Immature natural killer cell (primary cell): ENCODE results near the gene TMEM243. TPM values are rescaled to one million over a fixed set of nuclear protein-coding genes. Genes with fewer than 3 reads are reported as not detected.
A peak's percentile ranks its signal among the peaks of the same experiment; 100 is the strongest.

Experiments used
- DNase-seq, 3 donors: peaks; one replicate each; pipeline ENCODE4 v3.0.0; 2022; ENCODE audit warnings: mixed read lengths in 1 of 3
- H3K27ac Mint-ChIP-seq, 6 donors: one replicate each; pipeline ENCODE4 v1.8.0; 2020; ENCODE audit warnings: mixed read lengths in 6 of 6, mild to moderate bottlenecking in 5 of 6, inconsistent platforms in 4 of 6, moderate library complexity in 3 of 6
- H3K27me3 Mint-ChIP-seq, 3 donors: one replicate each; pipeline ENCODE4 v1.8.0; 2020 to 2021; ENCODE audit warnings: low read depth in 3 of 3, mild to moderate bottlenecking in 3 of 3, mixed read lengths in 3 of 3, moderate library complexity in 3 of 3, inconsistent platforms in 1 of 3
- H3K36me3 Mint-ChIP-seq, 3 donors: one replicate each; pipeline ENCODE4 v1.8.0; 2020; ENCODE audit warnings: mixed read lengths in 3 of 3, inconsistent platforms in 2 of 3, mild to moderate bottlenecking in 2 of 3
- H3K4me1 Mint-ChIP-seq, 2 donors: one replicate each; pipeline ENCODE4 v1.8.0; 2020; ENCODE audit warnings: inconsistent platforms in 2 of 2, mild to moderate bottlenecking in 2 of 2, mixed read lengths in 2 of 2, moderate library complexity in 1 of 2
- H3K4me3 Mint-ChIP-seq, 5 donors: one replicate each; pipeline ENCODE4 v1.8.0; 2020; ENCODE audit warnings: mild to moderate bottlenecking in 5 of 5, mixed read lengths in 5 of 5, inconsistent platforms in 3 of 5, moderate library complexity in 3 of 5
- H3K9me3 Mint-ChIP-seq, 6 donors: one replicate each; pipeline ENCODE4 v1.8.0; 2020; ENCODE audit warnings: mild to moderate bottlenecking in 6 of 6, mixed read lengths in 6 of 6, inconsistent platforms in 4 of 6, moderate library complexity in 3 of 6
- polyA plus RNA-seq, 3 donors: library from polyadenylated mRNA; unstranded; fragments of 300-500 nt; fragmentation: Illumina TruSeq; gene quantifications; one replicate each; pipeline ENCODE4 v1.2.3, GENCODE V29; 2021

The TMEM243 gene
- polyA plus RNA-seq, 3 donors from 2014 or later: 35.2 to 47.7 (median 47.1) TPM

GRCh38 chr7:87173471-87173870, 46.1 kb downstream of the TMEM243 start:
- no peak overlapping the region for H3K4me3 Mint-ChIP-seq
- peaks cover 0 to 2% (median 0%) of the 10 kb centered on the region in 3 donors for H3K27me3 Mint-ChIP-seq
- H3K27ac Mint-ChIP-seq: peak overlapping the region in 4 of 6 donors; percentile 22 to 70 (median 59)
- H3K9me3 Mint-ChIP-seq: no peaks in the 10 kb centered on the region
- peaks cover 17 to 51% of the 10 kb centered on the region in 2 donors for H3K4me1 Mint-ChIP-seq
- peaks cover 24 to 53% (median 42%) of the 10 kb centered on the region in 3 donors for H3K36me3 Mint-ChIP-seq
- DNase-seq: no peak

- Mint-ChIP-seq H3K9me3 (no peaks in the 10 kb centered on the region), H3K27ac (peak overlapping the region in 1 of 6 donors; percentile 14), H3K27me3 (peaks cover 0 to 2% (median 0%) of the 10 kb centered on the region in 3 donors), H3K4me1 (peaks cover 6 to 32% of the 10 kb centered on the region in 2 donors), H3K36me3 (peaks cover 32 to 55% (median 42%) of the 10 kb centered on the region in 3 donors), H3K4me3 (no peak overlapping the region)
- DNase-seq: no peak
These were observed 48.1 kb downstream of the TMEM243 start for GRCh38 chr7:87171282-87171934.

- Mint-ChIP-seq H3K9me3 (no peaks in the 10 kb centered on the region), H3K36me3 (peaks cover 32 to 56% (median 42%) of the 10 kb centered on the region in 3 donors), H3K4me3 (no peak overlapping the region), H3K27ac (peak overlapping the region in 3 of 6 donors; percentile 37 to 53 (median 46)), H3K27me3 (peaks cover 0 to 2% (median 0%) of the 10 kb centered on the region in 3 donors), H3K4me1 (peaks cover 4 to 30% of the 10 kb centered on the region in 2 donors)
- no peak for DNase-seq
These were observed 48.7 kb downstream of the TMEM243 start for GRCh38 chr7:87170828-87171227.

GRCh38 chr7:87164433-87164832, 55.1 kb downstream of the TMEM243 start:
- no peaks in the 10 kb centered on the region for H3K9me3 Mint-ChIP-seq
- H3K4me3 Mint-ChIP-seq: no peak overlapping the region
- peaks cover 24 to 56% of the 10 kb centered on the region in 2 donors for H3K4me1 Mint-ChIP-seq
- DNase-seq: no peak
- H3K27me3 Mint-ChIP-seq: no peaks in the 10 kb centered on the region
- H3K36me3 Mint-ChIP-seq: peaks cover 14 to 38% (median 24%) of the 10 kb centered on the region in 3 donors
- H3K27ac Mint-ChIP-seq: peak overlapping the region in 2 of 6 donors; percentile 9 to 43

- H3K4me1 Mint-ChIP-seq: peaks cover 59 to 85% of the 10 kb centered on the region in 2 donors
- H3K27me3 Mint-ChIP-seq: no peaks in the 10 kb centered on the region
- no peaks in the 10 kb centered on the region for H3K9me3 Mint-ChIP-seq
- H3K27ac Mint-ChIP-seq: peak overlapping the region in 4 of 6 donors; percentile 18 to 31 (median 28)
- H3K4me3 Mint-ChIP-seq: no peak overlapping the region
- DNase-seq: no peak
- peaks cover 0 to 10% (median 4%) of the 10 kb centered on the region in 3 donors for H3K36me3 Mint-ChIP-seq
These were observed 60.0 kb downstream of the TMEM243 start for GRCh38 chr7:87159538-87159937.

- Mint-ChIP-seq H3K4me1 (peaks cover 72 to 91% of the 10 kb centered on the region in 2 donors), H3K4me3 (peak overlapping the region in 2 of 5 donors; percentile 15 to 33), H3K27ac (peak overlapping the region in 3 of 6 donors; percentile 8 to 76 (median 20)), H3K36me3 (peaks cover 0 to 4% (median 0%) of the 10 kb centered on the region in 3 donors), H3K27me3 (peaks cover 5 to 16% (median 12%) of the 10 kb centered on the region in 3 donors), H3K9me3 (no peaks in the 10 kb centered on the region)
- DNase-seq: no peak
These were observed 62.8 kb downstream of the TMEM243 start for GRCh38 chr7:87156709-87157108.

GRCh38 chr7:87155788-87156187, 63.7 kb downstream of the TMEM243 start:
- H3K9me3 Mint-ChIP-seq: no peaks in the 10 kb centered on the region
- H3K4me1 Mint-ChIP-seq: peaks cover 71 to 87% of the 10 kb centered on the region in 2 donors
- peak overlapping the region in 3 of 5 donors; percentile 18 to 49 (median 41) for H3K4me3 Mint-ChIP-seq
- H3K36me3 Mint-ChIP-seq: peaks cover 0 to 4% (median 0%) of the 10 kb centered on the region in 3 donors
- no peak for DNase-seq
- H3K27ac Mint-ChIP-seq: peak overlapping the region in 4 of 6 donors; percentile 9 to 56 (median 26)
- peaks cover 6 to 17% (median 17%) of the 10 kb centered on the region in 3 donors for H3K27me3 Mint-ChIP-seq

- H3K4me1 Mint-ChIP-seq: peaks cover 62 to 75% of the 10 kb centered on the region in 2 donors
- H3K27ac Mint-ChIP-seq: peak overlapping the region; percentile 6 to 97 (median 28)
These were observed 65.0 kb downstream of the TMEM243 start for GRCh38 chr7:87154569-87154968.

GRCh38 chr7:87154166-87154565, 65.4 kb downstream of the TMEM243 start:
- peaks cover 60 to 71% of the 10 kb centered on the region in 2 donors for H3K4me1 Mint-ChIP-seq

More at GRCh38 chr7:87154569-87154968, 65.0 kb downstream of the TMEM243 start:
- Mint-ChIP-seq H3K4me3 (peak overlapping the region; percentile 95 to 99 (median 97)), H3K27me3 (peaks cover 6 to 17% (median 17%) of the 10 kb centered on the region in 3 donors), H3K36me3 (peaks cover 0 to 4% (median 0%) of the 10 kb centered on the region in 3 donors), H3K9me3 (no peaks in the 10 kb centered on the region)
- no peak for DNase-seq

GRCh38 chr7:87152897-87153641, 66.5 kb downstream of the TMEM243 start:
- peaks cover 0 to 4% (median 0%) of the 10 kb centered on the region in 3 donors for H3K36me3 Mint-ChIP-seq
- peaks cover 55 to 63% of the 10 kb centered on the region in 2 donors for H3K4me1 Mint-ChIP-seq
- H3K27me3 Mint-ChIP-seq: peaks cover 6 to 18% (median 17%) of the 10 kb centered on the region in 3 donors
- H3K27ac Mint-ChIP-seq: peak overlapping the region; percentile 97 to 99 (median 98)
- DNase-seq: peak in 1 of 3 donors; percentile 47
- no peaks in the 10 kb centered on the region for H3K9me3 Mint-ChIP-seq
- H3K4me3 Mint-ChIP-seq: peak overlapping the region; percentile 95 to 99 (median 97)

More at GRCh38 chr7:87154166-87154565, 65.4 kb downstream of the TMEM243 start:
- no peaks in the 10 kb centered on the region for H3K9me3 Mint-ChIP-seq
- H3K36me3 Mint-ChIP-seq: peaks cover 0 to 4% (median 0%) of the 10 kb centered on the region in 3 donors
- no peak for DNase-seq
- peaks cover 6 to 17% (median 17%) of the 10 kb centered on the region in 3 donors for H3K27me3 Mint-ChIP-seq
- H3K4me3 Mint-ChIP-seq: peak overlapping the region; percentile 95 to 99 (median 97)
- H3K27ac Mint-ChIP-seq: peak overlapping the region in 4 of 6 donors; percentile 39 to 97 (median 50)

- H3K4me1 Mint-ChIP-seq: peaks cover 49 to 55% of the 10 kb centered on the region in 2 donors
- H3K4me3 Mint-ChIP-seq: peak within 1 kb of the TSS; percentile 95 to 99 (median 97)
- peaks cover 0 to 4% (median 0%) of the 10 kb centered on the region in 3 donors for H3K36me3 Mint-ChIP-seq
- H3K27ac Mint-ChIP-seq: peak within 1 kb of the TSS; percentile 97 to 99 (median 98)
- H3K27me3 Mint-ChIP-seq: peaks cover 6 to 18% (median 17%) of the 10 kb centered on the region in 3 donors
- H3K9me3 Mint-ChIP-seq: no peaks in the 10 kb centered on the region
- DNase-seq: peak; percentile 87
These were observed 67.2 kb downstream of the TMEM243 start, which contains the start of gene DMTF1 for GRCh38 chr7:87152112-87152896. Gene DMTF1, plus strand, starts transcription at chr7:87152453. Its CDS starts 12,489 bp downstream, at chr7:87164942.

GRCh38 chr7:87151729-87152111, 67.8 kb downstream of the TMEM243 start:
- Mint-ChIP-seq H3K9me3 (no peaks in the 10 kb centered on the region), H3K27ac (peak overlapping the region; percentile 97 to 99 (median 98)), H3K4me1 (peaks cover 43 to 49% of the 10 kb centered on the region in 2 donors), H3K4me3 (peak overlapping the region; percentile 95 to 99 (median 97)), H3K36me3 (peaks cover 0 to 4% (median 0%) of the 10 kb centered on the region in 3 donors), H3K27me3 (peaks cover 6 to 18% (median 17%) of the 10 kb centered on the region in 3 donors)
- no peak for DNase-seq
